SK-N-SH (cell line): ENCODE results near the gene ATP6V0E1. TPM values are rescaled to one million over a fixed set of nuclear protein-coding genes. Genes with fewer than 3 reads are reported as not detected.
"Not testable (repeated sequence)": the region's sequence is repeated elsewhere in the genome, so short reads cannot be mapped to it uniquely, and the experiment has no call there.

Experiments used
- CTCF ChIA-PET: fragments of 300-600, 350-600 bp; formaldehyde crosslinking; extraction: SDS; loops from one replicate; lab custom pipeline; 2021; lab: Yijun Ruan, JAX
- POLR2A ChIA-PET: fragments of 350-600 bp; sonication (Branson Sonifier 250); formaldehyde crosslinking; extraction: SDS; loops from one replicate; lab custom pipeline; 2020; ENCODE audit warnings: antibody characterized with exemption, inconsistent platforms; lab: Yijun Ruan, JAX
- DNase-seq: peaks from one replicate; pipeline ENCODE4 v3.0.0; 2012
- H2AFZ ChIP-seq: fragments of 200-600 bp; sonication (generic); 2 replicates; pipeline ENCODE4 v1.8.1; 2016; ENCODE audit warnings: antibody characterized with exemption, mild to moderate bottlenecking, low read depth
- H3F3A ChIP-seq: fragments of 200-600 bp; sonication (generic); replicated peaks from 2 replicates; pipeline ENCODE3; 2016; ENCODE audit warnings: antibody characterized with exemption, mild to moderate bottlenecking; ENCODE audit not compliant: insufficient read depth
- H3K27ac ChIP-seq, 2 experiments: fragments of 200-500 bp in 1 of 2; fragments of 200-600 bp in 1 of 2; sonication (Bioruptor generic) in 1 of 2; sonication (generic), shearing (Covaris generic) in 1 of 2; 2 replicates each; pipeline versions ENCODE4 v1.5.1 to v1.6.1; 2014 to 2016; ENCODE audit warnings: low read depth in 2 of 2, inconsistent platforms in 1 of 2, low read length in 1 of 2, mild to moderate bottlenecking in 1 of 2, mixed read lengths in 1 of 2
- H3K27me3 ChIP-seq: fragments of 200-600 bp; sonication (generic), shearing (Covaris generic); 2 replicates; pipeline ENCODE4 v1.6.1; 2016; ENCODE audit warnings: mixed run types; ENCODE audit not compliant: insufficient read depth
- H3K36me3 ChIP-seq, 2 experiments: fragments of 200-500 bp in 1 of 2; fragments of 200-600 bp in 1 of 2; sonication (Bioruptor generic) in 1 of 2; sonication (generic) in 1 of 2; replicated peaks in 1 of 2; 2 replicates each; pipeline versions ENCODE3 to v1.5.1; 2014 to 2016; ENCODE audit warnings: low read length in 1 of 2, mild to moderate bottlenecking in 1 of 2; ENCODE audit not compliant: insufficient read depth in 2 of 2, control insufficient read depth in 1 of 2
- H3K4me1 ChIP-seq, 2 experiments: fragments of 200-500 bp in 1 of 2; fragments of 200-600 bp in 1 of 2; sonication (Bioruptor generic) in 1 of 2; sonication (generic), shearing (Covaris generic) in 1 of 2; 2 replicates each; pipeline versions ENCODE4 v1.5.1 to v1.6.1; 2014 to 2016; ENCODE audit warnings: low read depth in 1 of 2, low read length in 1 of 2, mixed run types in 1 of 2; ENCODE audit not compliant: insufficient read depth in 2 of 2, control insufficient read depth in 1 of 2
- H3K4me2 ChIP-seq: fragments of 200-600 bp; sonication (generic), shearing (Covaris generic); 2 replicates; pipeline ENCODE4 v1.6.1; 2017; ENCODE audit warnings: mixed run types
- H3K4me3 ChIP-seq, 2 experiments: fragments of 200-500 bp in 1 of 2; fragments of 200-600 bp in 1 of 2; sonication (Bioruptor generic) in 1 of 2; sonication (generic), shearing (Covaris generic) in 1 of 2; 2 replicates each; pipeline versions ENCODE4 v1.5.1 to v1.8.1; 2014 to 2016; ENCODE audit warnings: low read depth in 2 of 2, inconsistent platforms in 1 of 2, low read length in 1 of 2, mild to moderate bottlenecking in 1 of 2, mixed read lengths in 1 of 2, moderate library complexity in 1 of 2
- H3K79me2 ChIP-seq: fragments of 200-600 bp; sonication (generic); 2 replicates; pipeline ENCODE4 v1.8.1; 2017; ENCODE audit warnings: mild to moderate bottlenecking; ENCODE audit not compliant: insufficient read depth
- H3K9ac ChIP-seq: fragments of 200-600 bp; sonication (generic); 2 replicates; pipeline ENCODE4 v1.6.1; 2017; ENCODE audit warnings: mixed run types
- H3K9me2 ChIP-seq: fragments of 200-600 bp; sonication (generic); 2 replicates; pipeline ENCODE4 v1.6.1; 2017; ENCODE audit warnings: mixed run types
- H3K9me3 ChIP-seq: fragments of 200-600 bp; sonication (generic); 2 replicates; pipeline ENCODE4 v1.6.1; 2017; ENCODE audit warnings: mixed run types, mild to moderate bottlenecking, moderate library complexity
- H4K20me1 ChIP-seq: fragments of 200-600 bp; sonication (generic); 2 replicates; pipeline ENCODE4 v1.6.1; 2017; ENCODE audit warnings: mild to moderate bottlenecking, mixed run types; ENCODE audit not compliant: insufficient read depth
- FOSL2 ChIP-seq: IDR thresholded peaks from 2 replicates; pipeline ENCODE4 v1.4.0; 2012; ENCODE audit warnings: low read depth, mild to moderate bottlenecking, moderate library complexity, borderline replicate concordance
- FOXJ3 ChIP-seq: sonication (generic); formaldehyde crosslinking; IDR thresholded peaks from 2 replicates; pipeline ENCODE4 v1.5.1; 2020; ENCODE audit warnings: mild to moderate bottlenecking, missing genetic modification reagents
- GATA2 ChIP-seq: sonication (generic); formaldehyde crosslinking; IDR thresholded peaks from 2 replicates; pipeline ENCODE4 v1.5.0; 2020; ENCODE audit warnings: mild to moderate bottlenecking, missing genetic modification reagents
- JUND ChIP-seq: IDR thresholded peaks from 2 replicates; pipeline ENCODE4 v1.4.0; 2012
- MEF2A ChIP-seq: IDR thresholded peaks from 2 replicates; pipeline ENCODE4 v1.4.0; 2012; ENCODE audit warnings: low read depth, borderline replicate concordance
- NFIC ChIP-seq: IDR thresholded peaks from 2 replicates; pipeline ENCODE4 v1.4.0; 2012; ENCODE audit warnings: borderline replicate concordance
- NRF1 ChIP-seq: IDR thresholded peaks from 2 replicates; pipeline ENCODE4 v1.6.1; 2012; ENCODE audit warnings: low read depth, mild to moderate bottlenecking, low read length
- POLR2AphosphoS5 ChIP-seq: IDR thresholded peaks from 2 replicates; pipeline ENCODE4 v1.6.1; 2012; ENCODE audit warnings: low read depth, low read length
- RXRA ChIP-seq: IDR thresholded peaks from 2 replicates; pipeline ENCODE4 v1.4.0; 2012; ENCODE audit warnings: low read depth, mild to moderate bottlenecking, borderline replicate concordance
- WGBS: methylation state at CpG from one replicate; pipeline ENCODE4 v1.1.6; 2017; ENCODE audit warnings: low lambda C conversion rate; 5-methylcytosine and 5-hydroxymethylcytosine counted together
- polyA plus RNA-seq, 3 experiments: library from polyadenylated mRNA; depleted of rRNA; stranded (reverse); fragments of >200 nt; gene quantifications; 2 replicates each; pipeline ENCODE4 v1.2.3, GENCODE V29; 2012
- TF ChIP-seq, protein P1 (sequence below): fragments of 150-350 bp; IDR thresholded peaks from 2 replicates; pipeline ENCODE4 v1.6.1; 2016; ENCODE audit warnings: mild to moderate bottlenecking, low read depth, low read length
- TF ChIP-seq, protein P2 (sequence below): IDR thresholded peaks from 2 replicates; pipeline ENCODE4 v1.6.1; 2012; ENCODE audit warnings: mild to moderate bottlenecking, low read depth, low read length, moderate library complexity

The ATP6V0E1 gene
- polyA plus RNA-seq, 1 of the 3 experiments (the other 2 are of a cell fraction), result 243 TPM

DNA sequence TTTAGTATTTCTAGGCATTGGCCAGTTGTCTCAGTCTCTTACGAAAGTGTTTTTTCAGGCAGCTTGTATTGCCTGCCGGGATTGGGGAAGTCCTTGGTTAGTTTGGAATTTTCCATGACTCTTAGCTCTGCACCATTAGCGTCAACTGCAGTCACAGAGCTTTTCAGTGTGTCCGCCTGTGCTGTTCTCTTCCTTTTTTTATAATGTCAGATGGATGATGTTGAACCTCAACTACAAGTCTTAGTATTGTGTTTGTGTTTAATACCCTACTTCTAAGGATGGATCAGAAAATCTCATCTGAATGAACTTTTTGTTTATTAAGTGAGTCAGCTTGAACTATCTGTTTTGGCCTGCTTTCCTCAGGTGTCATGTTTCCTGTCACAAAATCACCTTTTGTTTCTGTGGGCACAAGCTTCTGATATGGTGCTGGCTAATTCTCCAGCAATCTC lies 33.1 kb downstream of the ATP6V0E1 start:
- Histone ChIP-seq H3K4me2 (peak overlapping the region; percentile 9; the same call in 1 of the 2 replicates), H3K36me3 (peaks cover 0 to 25% of the 10 kb centered on the region in 2 experiments), H3F3A (no peaks in the 10 kb centered on the region), H3K27me3 (no peaks in the 10 kb centered on the region), H3K27ac (peak overlapping the region in 1 of 2 experiments; percentile 41; a peak in 2 of 4 replicates), H3K9me3 (no peaks in the 10 kb centered on the region), H3K9ac (no peak overlapping the region), H4K20me1 (peaks cover 47% of the 10 kb centered on the region), H2AFZ (no peak overlapping the region), H3K79me2 (peaks cover 88% of the 10 kb centered on the region), H3K4me1 (peaks cover 2 to 6% of the 10 kb centered on the region in 2 experiments; a peak in 2 of 4 replicates), H3K9me2 (no peaks in the 10 kb centered on the region), H3K4me3 (no peak overlapping the region)
- ChIA-PET POLR2A (no interaction called here), CTCF (interaction anchor here (1.2 kb wide), 1 partner anchor 13 kb away, joined by 3 read pairs; no protein-coding TSS in a partner anchor)
- 53% methylated on average over 4 of the region's 4 CpGs for WGBS
- DNase-seq, result no peak
- 0 out of 2 replicates have a peak, but pooled peaks have one; percentile 14 for TF ChIP-seq FOSL2
- TF ChIP-seq MEF2A, result no peak
- 0 out of 2 replicates have a peak, but pooled peaks have one; percentile 12 for TF ChIP-seq JUND
- no peak for TF ChIP-seq NRF1
- TF ChIP-seq, protein P1, sequence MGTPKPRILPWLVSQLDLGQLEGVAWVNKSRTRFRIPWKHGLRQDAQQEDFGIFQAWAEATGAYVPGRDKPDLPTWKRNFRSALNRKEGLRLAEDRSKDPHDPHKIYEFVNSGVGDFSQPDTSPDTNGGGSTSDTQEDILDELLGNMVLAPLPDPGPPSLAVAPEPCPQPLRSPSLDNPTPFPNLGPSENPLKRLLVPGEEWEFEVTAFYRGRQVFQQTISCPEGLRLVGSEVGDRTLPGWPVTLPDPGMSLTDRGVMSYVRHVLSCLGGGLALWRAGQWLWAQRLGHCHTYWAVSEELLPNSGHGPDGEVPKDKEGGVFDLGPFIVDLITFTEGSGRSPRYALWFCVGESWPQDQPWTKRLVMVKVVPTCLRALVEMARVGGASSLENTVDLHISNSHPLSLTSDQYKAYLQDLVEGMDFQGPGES, result no peak
- TF ChIP-seq NFIC, result peak; percentile 34; the same call in 1 of the 2 replicates
- TF ChIP-seq GATA2, result no peak

DNA sequence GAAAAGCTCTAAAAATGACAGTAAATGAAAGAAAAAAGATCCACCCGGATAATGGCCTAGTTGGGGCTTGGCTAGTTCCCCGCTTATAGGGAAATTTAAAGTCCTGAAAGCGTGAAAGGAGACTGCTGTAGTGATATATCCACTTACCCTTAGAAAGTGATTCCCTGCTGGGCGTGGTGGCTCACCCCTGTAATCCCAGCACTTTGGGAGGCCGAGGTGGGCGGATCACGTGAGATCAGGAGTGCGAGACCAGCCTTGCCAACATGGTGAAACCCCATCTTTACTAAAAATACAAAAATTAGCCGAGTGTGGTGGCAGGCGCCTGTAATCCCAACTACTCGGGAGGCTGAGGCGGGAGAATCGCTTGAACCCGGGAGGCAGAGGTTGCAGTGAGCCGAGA lies 33.5 kb downstream of the ATP6V0E1 start:
- 92% methylated on average over 15 of the region's 15 CpGs for whole genome bisulfite sequencing
- H3F3A ChIP-seq, H3K4me2 ChIP-seq, H3K9me2 ChIP-seq, H3K4me3 ChIP-seq, H3K9me3 ChIP-seq, H3K27me3 ChIP-seq, DNase-seq, H2AFZ ChIP-seq, POLR2A ChIA-PET, H3K9ac ChIP-seq, H3K4me1 ChIP-seq: not testable (repeated sequence)
- CTCF ChIA-PET, result interaction anchor here (1.2 kb wide), 1 partner anchor 12 kb away, joined by 3 read pairs; no protein-coding TSS in a partner anchor
- peaks cover 0 to 28% of the 10 kb centered on the region in 2 experiments for H3K36me3 ChIP-seq
- H3K27ac ChIP-seq, result peak overlapping the region in 1 of 2 experiments; percentile 41; a peak in 2 of 4 replicates
- H3K79me2 ChIP-seq, result peaks cover 88% of the 10 kb centered on the region
- H4K20me1 ChIP-seq, result peaks cover 46% of the 10 kb centered on the region

DNA sequence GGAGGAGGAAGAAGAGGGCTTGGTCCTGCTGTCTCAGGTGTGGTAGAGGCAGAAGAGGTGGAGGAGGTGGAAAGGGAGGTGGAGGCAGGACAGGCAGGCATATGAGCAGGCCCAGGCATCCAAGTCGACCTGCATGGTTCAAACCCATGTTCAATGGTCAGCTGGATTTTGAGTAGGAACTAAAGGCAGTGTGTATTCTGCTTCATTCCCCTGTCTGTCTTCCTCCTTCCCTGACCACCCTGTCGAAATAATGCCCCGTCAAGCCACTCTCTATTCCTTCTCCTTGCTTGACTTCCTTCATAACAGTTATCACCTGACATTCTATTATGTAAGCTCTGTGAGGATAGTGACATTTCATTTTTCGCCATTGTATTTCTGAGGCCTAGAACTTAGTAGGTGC lies 34.8 kb downstream of the ATP6V0E1 start:
- POLR2A ChIA-PET, result no interaction called here

More for the DNA sequence above, 34.8 kb downstream of the ATP6V0E1 start:
- H3K9me3 ChIP-seq, result no peaks in the 10 kb centered on the region
- no peak overlapping the region for H3K27ac ChIP-seq
- DNase-seq, result no peak
- no peaks in the 10 kb centered on the region for H3K9me2 ChIP-seq
- peaks cover 89% of the 10 kb centered on the region for H3K79me2 ChIP-seq
- no peak overlapping the region for H2AFZ ChIP-seq
- H3F3A ChIP-seq, result no peaks in the 10 kb centered on the region
- H4K20me1 ChIP-seq, result peaks cover 38% of the 10 kb centered on the region
- H3K9ac ChIP-seq, result no peak overlapping the region
- H3K4me3 ChIP-seq, result no peak overlapping the region
- no peak overlapping the region for H3K4me2 ChIP-seq
- 95% methylated on average over 4 of the region's 4 CpGs for WGBS
- TF ChIP-seq RXRA (no peak), FOXJ3 (no peak), POLR2AphosphoS5 (no peak)
- TF ChIP-seq, protein P2, sequence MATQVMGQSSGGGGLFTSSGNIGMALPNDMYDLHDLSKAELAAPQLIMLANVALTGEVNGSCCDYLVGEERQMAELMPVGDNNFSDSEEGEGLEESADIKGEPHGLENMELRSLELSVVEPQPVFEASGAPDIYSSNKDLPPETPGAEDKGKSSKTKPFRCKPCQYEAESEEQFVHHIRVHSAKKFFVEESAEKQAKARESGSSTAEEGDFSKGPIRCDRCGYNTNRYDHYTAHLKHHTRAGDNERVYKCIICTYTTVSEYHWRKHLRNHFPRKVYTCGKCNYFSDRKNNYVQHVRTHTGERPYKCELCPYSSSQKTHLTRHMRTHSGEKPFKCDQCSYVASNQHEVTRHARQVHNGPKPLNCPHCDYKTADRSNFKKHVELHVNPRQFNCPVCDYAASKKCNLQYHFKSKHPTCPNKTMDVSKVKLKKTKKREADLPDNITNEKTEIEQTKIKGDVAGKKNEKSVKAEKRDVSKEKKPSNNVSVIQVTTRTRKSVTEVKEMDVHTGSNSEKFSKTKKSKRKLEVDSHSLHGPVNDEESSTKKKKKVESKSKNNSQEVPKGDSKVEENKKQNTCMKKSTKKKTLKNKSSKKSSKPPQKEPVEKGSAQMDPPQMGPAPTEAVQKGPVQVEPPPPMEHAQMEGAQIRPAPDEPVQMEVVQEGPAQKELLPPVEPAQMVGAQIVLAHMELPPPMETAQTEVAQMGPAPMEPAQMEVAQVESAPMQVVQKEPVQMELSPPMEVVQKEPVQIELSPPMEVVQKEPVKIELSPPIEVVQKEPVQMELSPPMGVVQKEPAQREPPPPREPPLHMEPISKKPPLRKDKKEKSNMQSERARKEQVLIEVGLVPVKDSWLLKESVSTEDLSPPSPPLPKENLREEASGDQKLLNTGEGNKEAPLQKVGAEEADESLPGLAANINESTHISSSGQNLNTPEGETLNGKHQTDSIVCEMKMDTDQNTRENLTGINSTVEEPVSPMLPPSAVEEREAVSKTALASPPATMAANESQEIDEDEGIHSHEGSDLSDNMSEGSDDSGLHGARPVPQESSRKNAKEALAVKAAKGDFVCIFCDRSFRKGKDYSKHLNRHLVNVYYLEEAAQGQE, result no peak
- TF ChIP-seq, protein P1, result no peak
- no peaks in the 10 kb centered on the region for H3K27me3 ChIP-seq
- CTCF ChIA-PET, result no interaction called here
- H3K36me3 ChIP-seq, result peaks cover 0 to 33% of the 10 kb centered on the region in 2 experiments
- peaks cover 2 to 6% of the 10 kb centered on the region in 2 experiments; a peak in 2 of 4 replicates for H3K4me1 ChIP-seq
